GM21447 (cell line): ENCODE results near the gene CIAO2A.
A peak's percentile ranks its signal among the peaks of the same experiment; 100 is the strongest.
"Not testable (repeated sequence)": the region's sequence is repeated elsewhere in the genome, so short reads cannot be mapped to it uniquely, and the experiment has no call there.

Experiments used
- ATAC-seq: cut with Tn5 transposase; IDR thresholded peaks from one replicate; pipeline ENCODE4 v1.9.1; 2021; ENCODE audit not compliant: unreplicated experiment

CIAO2A gene, protein sequence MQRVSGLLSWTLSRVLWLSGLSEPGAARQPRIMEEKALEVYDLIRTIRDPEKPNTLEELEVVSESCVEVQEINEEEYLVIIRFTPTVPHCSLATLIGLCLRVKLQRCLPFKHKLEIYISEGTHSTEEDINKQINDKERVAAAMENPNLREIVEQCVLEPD

DNA sequence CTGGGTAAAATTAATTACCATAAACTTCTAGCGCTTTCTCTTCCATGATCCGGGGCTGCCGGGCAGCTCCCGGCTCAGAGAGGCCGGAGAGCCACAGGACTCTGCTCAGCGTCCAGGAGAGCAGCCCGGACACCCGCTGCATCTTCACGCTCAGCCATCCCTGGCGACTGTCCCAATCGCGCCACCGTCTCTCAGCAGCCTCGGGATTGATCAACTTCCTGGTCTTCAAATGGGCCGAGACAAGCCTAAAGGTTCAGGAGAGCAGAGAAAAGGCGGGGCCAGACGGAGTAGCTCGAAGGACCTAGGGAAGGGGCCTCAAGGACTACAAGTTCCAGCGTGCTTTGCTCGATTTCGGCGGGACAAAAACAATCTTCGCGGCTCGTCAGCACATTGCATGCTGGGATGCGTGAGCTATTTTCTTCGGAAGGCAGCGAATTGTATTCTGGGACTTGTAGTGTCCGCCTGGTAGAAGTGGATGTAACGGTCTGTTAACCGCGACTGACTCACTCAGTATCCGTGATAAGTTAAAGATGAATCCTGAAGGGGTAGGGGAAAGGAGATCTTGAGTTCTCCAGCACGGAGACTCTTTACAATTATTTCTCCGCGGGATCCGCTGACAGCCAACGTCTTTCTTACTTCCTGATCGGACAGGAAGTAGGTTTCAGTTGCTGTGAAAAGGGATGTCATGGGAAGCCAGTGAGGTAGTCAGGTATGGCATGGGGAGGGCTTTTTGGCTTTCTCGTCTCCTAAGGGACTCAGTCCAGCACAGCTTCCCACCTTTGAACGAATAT lies at the start of gene CIAO2A:
Gene CIAO2A (minus strand): TSS at position 212 of the 791 bp plus-strand sequence. CDS start 70 bp downstream, at position 142.
- ATAC-seq, result peak; percentile 52

DNA sequence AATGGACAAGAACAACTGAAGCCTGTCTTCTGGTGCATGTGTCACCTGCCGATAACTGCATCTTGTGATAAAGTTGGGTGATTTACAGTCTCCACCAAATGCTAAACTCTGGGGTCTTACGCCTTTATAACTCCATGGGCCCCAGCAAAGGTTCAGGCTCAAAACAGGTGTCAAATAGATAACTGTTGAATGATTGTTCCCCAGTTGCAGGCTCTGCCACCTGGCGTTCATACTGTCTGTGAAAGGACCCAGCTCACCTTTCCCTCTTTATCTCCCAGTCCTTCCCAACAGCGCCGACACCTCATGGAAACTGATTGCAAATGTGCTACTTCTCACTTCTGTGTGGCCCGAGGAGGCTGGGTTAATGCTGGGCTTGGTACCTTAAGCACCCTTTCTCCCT lies 49.6 kb upstream of the CIAO2A start:
- ATAC-seq, result no peak

DNA sequence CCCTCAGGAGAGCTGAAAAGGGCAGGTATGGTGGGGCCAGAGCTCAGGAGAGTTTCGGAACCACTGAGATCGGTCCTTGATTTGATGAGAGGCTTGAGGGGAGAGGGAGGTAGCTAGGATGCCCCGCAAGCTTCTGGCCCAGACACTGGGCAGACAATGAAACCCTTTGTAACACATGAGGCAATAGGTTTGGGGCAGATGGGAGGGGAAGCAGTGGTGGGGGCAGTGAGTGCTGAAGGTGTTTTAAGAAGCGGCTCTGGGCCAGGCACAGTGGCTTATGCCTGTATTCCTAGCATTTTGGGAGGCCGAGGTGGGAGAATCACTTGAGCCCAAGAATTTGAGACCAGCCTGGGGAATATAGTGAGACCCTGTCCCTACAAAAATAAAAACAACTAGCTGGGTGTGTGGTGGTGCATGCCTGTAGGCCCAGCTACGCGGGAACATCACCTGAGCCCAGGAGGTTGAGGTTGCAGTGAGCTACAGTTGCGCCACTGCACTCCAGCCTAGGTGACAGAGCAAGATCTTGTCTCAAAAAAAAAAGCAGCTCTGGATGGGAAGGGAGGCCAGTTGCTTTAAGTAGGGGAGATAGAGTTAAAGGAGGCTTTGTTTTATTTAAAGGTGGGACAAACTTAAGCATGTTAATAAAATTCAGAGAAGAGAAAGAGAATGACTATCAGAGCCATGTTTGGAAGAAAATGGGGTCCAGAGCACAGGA lies 48.3 kb upstream of the CIAO2A start:
- no peak for ATAC-seq

DNA sequence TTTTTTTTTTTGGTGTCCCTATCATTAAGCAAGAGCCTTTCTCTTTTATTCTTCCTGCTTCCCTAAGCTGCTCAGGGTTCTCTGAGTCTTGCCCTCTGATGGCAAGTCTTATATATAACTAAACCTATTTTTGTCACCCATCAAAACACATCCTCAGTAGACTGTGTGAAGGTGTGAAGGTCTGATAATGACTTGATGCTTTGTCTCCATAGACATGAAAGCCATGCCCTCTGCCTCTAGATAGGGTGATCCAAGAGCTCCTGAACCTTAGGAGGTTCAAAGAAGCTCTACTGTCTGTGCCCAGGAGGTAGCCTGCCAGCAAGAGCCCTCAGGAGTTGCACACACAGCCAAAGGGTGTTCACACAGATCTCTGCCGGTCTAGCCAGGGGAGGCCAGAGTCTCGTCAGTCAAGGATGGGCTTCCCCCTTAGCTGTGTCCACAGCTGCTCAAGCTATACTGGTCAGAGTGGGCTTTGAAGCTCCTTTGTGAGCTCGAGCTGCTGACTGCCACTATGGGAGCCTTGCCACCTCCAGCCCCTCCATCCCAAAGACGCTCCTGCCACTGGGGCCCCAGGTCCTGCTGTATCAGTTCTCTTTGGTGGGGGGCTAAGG lies 44.8 kb upstream of the CIAO2A start:
- no peak for ATAC-seq

DNA sequence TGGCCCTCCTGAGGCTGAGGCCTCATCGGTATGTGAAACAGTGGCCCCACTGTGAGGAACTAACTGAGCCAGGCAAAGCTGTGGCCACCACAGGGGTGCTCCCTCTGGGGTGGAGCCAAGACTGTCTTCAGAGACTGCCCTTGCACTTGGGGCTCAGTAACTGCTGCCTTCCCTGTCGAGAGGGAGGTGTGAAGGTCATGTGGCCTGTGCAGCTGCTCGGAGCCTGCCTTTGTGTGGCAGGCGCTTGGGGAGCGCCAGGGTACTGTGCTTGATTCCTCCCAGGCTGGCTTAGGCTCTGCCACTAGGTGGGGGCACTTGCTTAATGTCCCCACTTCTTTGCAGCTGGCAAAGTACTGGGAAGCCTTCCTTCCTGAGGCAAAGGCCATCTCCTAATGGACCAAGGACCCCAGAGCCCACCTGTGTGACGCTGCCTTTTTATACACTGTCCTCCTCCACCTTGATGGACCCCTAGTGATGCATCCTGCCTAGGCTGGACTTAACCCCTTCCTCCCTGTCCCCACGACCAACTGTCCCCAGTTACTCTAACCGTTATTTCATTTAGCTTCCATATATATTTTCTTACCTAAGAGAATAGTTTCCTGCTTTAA lies 43.7 kb upstream of the CIAO2A start:
- no peak for ATAC-seq

DNA sequence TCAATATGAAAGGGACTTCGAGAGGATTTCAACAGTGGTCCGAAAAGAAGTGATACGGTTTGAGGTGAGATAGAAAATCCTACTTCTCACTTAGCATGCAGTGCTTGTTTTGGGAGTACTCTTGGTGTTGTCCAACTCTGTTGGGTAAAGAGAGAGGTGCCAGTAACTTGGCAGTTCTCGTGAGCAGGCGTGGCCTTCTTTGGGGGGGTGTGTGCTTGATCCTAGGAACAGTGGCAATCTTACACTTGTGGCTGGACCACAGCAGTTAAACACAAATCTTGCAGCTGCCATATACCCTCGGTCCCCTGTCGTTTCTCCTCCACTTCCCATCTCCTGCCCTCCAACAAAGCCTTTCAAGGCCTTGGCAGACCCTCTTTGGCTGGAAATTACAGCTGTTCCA lies 42.7 kb upstream of the CIAO2A start:
- no peak for ATAC-seq

DNA sequence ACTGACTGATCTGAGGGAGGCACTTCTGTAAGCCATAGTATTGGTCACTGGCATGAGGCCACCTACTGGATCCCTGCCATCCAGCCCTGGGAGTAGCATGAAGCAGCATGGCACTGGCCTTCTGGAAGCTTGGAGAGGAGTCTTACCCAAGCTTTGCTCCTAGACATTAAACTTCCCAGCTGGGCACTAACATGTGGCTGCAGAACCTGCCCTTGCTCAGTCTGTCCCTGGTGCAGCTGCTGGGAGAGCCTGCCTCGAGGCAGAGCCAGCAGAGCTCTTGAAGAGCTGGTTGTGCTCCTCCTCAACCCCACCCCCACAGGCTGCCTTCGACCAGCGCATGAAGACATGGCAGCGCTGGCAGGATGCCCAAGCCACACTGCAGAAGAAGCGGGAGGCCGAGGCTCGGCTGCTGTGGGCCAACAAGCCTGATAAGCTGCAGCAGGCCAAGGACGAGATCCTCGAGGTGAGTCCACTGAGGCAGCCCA lies 40.7 kb upstream of the CIAO2A start:
- no peak for ATAC-seq

DNA sequence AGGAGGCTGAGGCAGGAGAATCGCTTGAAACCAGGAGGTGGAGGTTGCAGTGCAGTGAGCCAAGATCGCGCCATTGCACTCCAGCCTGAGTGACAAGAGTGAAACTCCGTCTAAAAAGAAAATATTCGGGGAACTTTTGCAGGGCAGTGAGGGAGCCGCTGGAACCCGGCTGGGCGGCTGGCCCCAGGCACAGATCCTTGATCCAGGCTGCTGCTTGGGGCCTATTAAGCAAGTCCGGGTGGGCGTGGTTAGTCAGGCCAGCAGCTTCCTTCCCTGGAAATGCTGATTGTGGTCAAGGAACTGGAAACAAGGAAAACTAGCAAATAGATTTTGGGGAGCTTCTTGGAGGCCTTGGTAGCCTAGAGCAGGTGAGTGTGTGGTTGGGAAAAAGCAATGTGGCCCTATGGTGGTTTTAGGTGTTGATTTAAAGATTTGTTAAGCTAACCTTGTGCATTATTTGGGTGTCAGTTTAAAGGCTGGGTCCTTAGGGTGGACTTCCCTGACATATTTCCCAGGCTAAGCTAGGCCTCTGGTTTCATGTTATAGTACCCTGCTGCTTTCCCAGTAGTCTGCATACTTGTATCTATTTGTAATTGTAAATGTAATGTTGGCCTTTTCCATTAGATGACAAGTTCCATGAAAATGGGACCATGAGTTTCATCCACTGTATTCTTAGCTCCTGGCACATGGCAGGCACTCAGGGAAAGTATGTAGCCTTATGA lies 40.1 kb upstream of the CIAO2A start:
- ATAC-seq, result no peak

DNA sequence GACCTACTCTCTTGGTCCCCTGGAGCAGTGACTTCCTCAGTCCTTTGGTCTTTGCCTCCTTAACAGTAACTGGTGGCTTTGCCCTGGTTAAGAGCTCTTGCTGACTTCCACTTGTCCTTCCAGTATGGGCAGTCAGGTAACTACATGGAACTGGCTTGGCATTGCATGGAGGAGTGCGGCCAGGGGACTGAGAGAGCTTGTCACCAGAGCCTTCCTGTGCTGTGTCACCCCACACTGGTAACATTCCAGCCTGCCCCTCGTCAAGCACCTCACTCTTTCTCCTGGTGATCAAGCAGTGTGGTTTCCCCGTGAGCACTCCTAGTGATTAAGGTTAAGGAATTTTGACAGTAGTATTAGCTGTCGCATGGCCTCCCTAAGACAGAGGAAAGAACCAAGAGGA lies 38.6 kb upstream of the CIAO2A start:
- ATAC-seq, result no peak

DNA sequence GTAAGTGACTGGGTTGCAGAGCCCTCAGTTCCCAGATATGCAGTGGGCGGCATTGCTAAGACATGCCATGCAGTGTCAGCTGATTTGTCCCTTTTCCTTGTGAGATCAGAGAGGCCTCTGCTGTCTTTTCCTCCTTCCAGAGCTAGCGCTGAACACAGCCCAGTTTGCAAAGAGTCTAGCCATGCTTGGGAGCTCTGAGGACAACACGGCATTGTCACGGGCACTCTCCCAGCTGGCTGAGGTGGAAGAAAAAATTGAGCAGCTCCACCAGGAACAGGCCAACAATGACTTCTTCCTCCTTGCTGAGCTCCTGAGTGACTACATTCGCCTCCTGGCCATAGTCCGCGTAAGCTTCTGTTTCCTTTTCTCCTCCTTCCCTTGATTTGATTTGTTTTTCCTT lies 37.9 kb upstream of the CIAO2A start:
- no peak for ATAC-seq

DNA sequence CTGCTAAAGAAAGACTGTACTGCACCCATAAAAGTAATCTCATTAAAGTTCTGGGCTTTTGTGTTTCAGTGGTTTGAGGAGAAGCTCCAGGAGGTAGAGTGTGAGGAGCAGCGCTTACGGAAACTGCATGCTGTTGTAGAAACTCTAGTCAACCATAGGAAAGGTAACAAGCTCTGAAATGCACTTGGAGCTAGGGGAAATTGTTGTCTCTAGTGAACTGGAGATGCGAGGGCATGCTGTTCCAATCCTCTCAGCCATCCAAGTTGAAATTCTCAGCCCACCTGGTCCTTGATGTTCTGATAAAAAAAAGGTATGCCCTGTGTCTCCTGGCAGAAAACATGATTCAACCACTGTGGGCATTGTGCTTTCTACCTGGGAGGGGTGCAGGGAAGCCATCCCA lies 36.5 kb upstream of the CIAO2A start:
- ATAC-seq, result no peak

DNA sequence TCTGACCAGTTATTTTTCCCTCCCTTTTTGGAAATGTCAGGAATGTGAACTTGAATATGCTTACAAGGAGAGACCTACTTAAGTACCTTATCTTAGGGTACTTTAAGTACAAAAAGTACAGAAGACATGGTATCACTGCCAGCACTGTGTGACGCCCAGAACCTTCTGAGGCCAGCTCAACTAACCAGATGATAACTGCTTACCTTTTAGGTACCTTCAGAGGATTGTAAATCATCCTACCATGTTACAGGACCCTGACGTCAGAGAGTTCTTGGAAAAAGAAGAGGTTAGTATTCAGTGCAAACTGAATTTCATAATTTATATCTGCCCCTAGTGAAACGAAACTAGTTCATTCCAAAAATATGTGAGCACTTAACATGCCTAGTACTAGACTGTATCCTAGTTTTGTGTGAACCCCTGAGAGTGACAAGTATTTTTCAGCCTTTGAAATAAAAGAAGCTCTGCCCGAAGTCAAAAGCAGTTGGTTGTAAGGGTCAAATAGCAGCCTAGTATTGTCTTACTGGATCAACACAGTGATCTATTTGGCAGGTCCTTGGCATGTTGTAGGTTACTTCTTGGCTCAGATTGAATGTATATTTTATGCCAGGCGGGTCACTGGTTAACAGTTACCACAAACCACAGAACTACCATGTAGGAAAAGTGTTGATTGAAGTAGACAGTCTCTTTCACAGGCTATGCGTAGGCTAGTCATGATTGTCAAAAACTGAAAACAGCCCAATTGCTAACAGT lies 34.1 kb upstream of the CIAO2A start:
- ATAC-seq, result no peak

DNA sequence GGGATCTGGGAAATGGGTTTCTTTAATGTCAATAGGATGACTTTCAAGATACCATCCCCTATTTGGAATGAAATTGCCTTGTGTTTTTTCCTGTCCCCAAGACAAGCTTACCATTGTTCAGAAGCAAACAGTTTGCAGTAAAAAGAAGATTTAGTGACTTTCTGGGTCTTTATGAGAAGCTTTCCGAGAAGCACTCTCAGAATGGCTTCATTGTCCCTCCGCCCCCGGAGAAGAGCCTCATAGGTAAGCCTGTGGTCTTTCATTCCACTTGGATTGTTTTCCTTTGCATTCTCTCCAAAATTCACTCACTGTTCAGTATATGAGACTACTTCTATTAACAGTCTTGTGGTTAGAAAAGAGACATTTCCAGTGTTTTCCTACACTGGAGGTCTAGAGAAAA lies 32.3 kb upstream of the CIAO2A start:
- ATAC-seq, result no peak

DNA sequence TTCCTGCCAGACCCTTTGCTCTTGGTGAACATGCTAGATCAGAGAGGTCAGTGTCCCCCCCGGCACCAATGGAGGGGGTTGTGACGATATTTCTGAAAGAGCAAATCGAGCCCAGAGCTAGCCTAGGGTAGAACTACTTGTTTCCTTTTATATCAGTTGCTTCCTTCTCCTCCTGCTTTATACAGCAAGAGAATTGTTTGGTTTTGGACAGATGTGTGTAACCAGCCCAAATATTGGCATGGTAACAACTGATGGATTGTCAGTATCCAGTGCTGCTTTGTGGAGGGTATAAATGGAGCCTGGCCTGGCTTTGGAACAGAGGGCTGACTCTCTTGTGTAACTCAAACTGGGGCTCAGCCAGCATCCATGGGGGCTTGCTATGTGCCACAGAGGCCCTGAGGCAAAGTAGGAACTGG lies 29.3 kb upstream of the CIAO2A start:
- ATAC-seq, result no peak

DNA sequence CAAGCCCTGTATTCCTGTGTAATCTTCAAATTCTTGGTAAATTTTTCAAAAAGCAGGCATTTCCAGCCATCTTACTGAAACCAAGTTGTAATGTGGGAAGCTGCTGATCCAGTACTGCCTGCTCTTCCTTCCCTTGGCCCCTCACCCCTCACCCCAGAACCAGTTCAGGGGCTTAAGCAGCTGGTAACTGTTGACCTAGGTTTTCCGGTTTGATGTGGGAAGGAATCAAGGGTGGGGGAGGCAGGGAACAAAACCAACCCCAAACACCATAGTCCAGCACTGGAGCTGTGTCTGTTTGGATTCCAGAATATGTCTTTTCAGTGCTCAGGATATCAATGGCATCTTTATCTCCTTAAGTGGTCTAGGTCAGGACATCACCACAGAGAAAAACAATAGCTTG lies 28.8 kb upstream of the CIAO2A start:
- no peak for ATAC-seq

DNA sequence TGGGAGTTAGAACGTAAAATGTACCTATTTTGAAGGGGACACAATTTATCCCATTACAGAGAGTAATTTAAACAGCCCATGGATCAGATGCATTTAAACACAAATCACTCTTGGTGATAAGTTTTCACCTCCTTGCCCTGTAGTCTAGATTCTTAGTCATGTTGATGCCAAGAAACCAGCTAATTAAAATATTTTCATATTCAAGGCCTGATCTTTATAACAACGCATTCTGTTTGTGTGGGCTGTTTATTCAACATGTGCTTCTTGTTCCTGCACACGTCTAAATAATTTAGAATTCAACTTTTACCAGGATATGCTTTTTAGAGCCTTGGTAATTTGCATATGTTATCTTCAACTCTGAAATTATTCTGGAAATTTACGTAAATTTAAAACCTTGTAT lies 28.0 kb upstream of the CIAO2A start:
- ATAC-seq, result no peak

DNA sequence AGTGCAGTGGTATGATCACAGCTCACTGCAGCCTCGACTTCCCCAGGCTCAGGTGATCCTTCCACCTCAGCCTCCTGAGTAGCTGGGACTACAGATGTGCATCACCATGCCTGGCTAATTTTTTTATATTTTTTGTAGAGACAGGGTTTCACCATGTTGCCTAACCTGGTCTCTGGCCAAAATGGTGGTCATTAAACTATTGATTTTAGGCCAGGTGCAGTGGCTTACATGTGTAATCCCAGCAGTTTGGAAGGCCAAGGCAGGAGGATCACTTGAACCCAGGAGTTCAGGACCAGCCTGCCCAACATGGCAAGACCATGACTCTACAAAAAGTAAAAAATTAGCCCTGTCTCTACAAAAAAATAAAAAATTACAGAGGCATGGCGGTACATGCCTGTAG lies 26.7 kb upstream of the CIAO2A start:
- ATAC-seq, result not testable (repeated sequence)

DNA sequence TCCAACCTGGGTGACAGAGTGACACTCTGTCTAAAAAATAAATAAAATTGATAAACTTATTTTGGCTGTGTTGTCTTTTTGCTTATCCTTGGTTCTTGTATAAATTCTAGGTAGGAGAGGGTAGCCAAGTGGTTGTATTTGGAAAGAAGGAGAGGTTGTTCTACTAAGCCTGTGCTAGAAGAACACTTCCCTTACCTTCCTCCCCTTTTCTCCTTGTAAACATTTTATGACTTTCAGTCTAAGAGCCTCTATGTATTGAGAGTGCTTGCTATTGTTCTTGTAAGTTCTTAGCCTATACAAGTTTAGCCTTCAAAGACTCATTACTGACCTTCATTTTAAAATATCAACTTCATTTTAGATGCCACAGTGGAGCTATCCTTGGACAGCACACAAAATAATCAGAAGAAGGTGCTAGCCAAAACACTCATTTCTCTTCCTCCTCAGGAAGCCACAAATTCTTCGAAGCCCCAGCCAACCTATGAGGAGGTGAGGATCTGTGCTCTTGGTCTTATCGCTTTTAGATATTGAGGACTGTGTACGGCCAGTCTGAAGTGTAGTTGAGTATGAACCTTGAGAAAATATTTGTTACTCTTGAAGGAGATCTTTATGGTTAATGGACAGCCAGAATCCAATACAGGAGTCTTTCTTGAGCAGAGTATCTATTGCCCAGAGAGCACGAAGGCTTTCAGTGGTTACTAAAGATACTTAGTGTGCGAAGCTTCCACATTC lies 24.3 kb upstream of the CIAO2A start:
- no peak for ATAC-seq

DNA sequence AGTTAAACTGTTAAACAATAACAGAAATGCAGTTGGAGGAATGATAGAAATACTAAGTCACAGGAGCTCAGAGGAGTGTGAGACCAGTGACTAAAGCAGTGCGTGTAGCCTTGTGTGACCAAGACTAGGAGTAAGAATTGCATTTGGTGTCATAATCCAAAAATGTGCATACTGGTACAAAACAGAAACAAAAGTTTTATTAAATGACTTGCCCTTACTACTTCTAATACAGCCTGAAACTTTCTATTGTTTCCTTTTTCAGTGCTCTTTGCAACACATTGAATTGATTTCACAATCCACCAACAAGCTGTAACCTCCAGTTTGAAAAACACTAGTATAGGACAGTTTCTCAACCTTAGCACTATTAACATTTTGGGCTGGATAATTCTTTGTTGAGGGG lies 19.3 kb upstream of the CIAO2A start:
- ATAC-seq, result no peak
